Ishikawa (cell line): Measurements from ENCODE around the gene ERICH4.

Source experiments
- CEBPB ChIP-seq: IDR thresholded peaks from 2 replicates; pipeline ENCODE4 v1.6.1; 2012
- CREB1 ChIP-seq: IDR thresholded peaks from 2 replicates; pipeline ENCODE4 v1.6.1; 2012; ENCODE audit warnings: low read depth
- EGR1 ChIP-seq: IDR thresholded peaks from 2 replicates; pipeline ENCODE4 v1.6.1; 2012
- EP300 ChIP-seq: IDR thresholded peaks from 2 replicates; pipeline ENCODE4 v1.6.1; 2012; ENCODE audit warnings: borderline replicate concordance
- FOXM1 ChIP-seq: IDR thresholded peaks from 2 replicates; pipeline ENCODE4 v1.6.1; 2012; ENCODE audit warnings: low read depth, borderline replicate concordance
- MAX ChIP-seq: IDR thresholded peaks from 2 replicates; pipeline ENCODE4 v1.6.1; 2012
- NFIC ChIP-seq: IDR thresholded peaks from 2 replicates; pipeline ENCODE4 v1.6.1; 2012
- RAD21 ChIP-seq: IDR thresholded peaks from 2 replicates; pipeline ENCODE4 v1.6.1; 2012; ENCODE audit warnings: low read depth
- REST ChIP-seq: IDR thresholded peaks from 2 replicates; pipeline ENCODE4 v1.6.1; 2012; ENCODE audit warnings: low read depth, mild to moderate bottlenecking
- TAF1 ChIP-seq: IDR thresholded peaks from 2 replicates; pipeline ENCODE4 v1.6.1; 2012; ENCODE audit warnings: low read depth, mild to moderate bottlenecking
- TCF12 ChIP-seq: IDR thresholded peaks from 2 replicates; pipeline ENCODE4 v1.6.1; 2012; ENCODE audit warnings: low read depth
- TEAD4 ChIP-seq: IDR thresholded peaks from 2 replicates; pipeline ENCODE4 v1.6.1; 2012
- USF1 ChIP-seq: IDR thresholded peaks from 2 replicates; pipeline ENCODE4 v1.6.1; 2012
- YY1 ChIP-seq: IDR thresholded peaks from 2 replicates; pipeline ENCODE4 v1.6.1; 2012; ENCODE audit warnings: low read depth
- ZBTB7A ChIP-seq: IDR thresholded peaks from 2 replicates; pipeline ENCODE4 v1.6.1; 2012; ENCODE audit warnings: low read depth

Gene ERICH4

GRCh38 chr19:41445575-41445974 lies 2.6 kb downstream of the ERICH4 start:
- TF ChIP-seq RAD21 (no peak), ZBTB7A (no peak)

- no peak for TF ChIP-seq TEAD4
- no peak for TF ChIP-seq RAD21
- no peak for TF ChIP-seq FOXM1
- no peak for TF ChIP-seq USF1
- TF ChIP-seq REST = no peak
- TF ChIP-seq EP300 = no peak
- no peak for TF ChIP-seq CREB1
These were observed 4.9 kb downstream of the ERICH4 start for GRCh38 chr19:41447732-41448332.

GRCh38 chr19:41449079-41449864 lies 6.3 kb downstream of the ERICH4 start:
- TF ChIP-seq RAD21 (peak; percentile 85), CREB1 (no peak), USF1 (no peak), CEBPB (no peak), TEAD4 (no peak), NFIC (no peak), ZBTB7A (no peak), TAF1 (no peak), EGR1 (no peak)

- no peak for TF ChIP-seq NFIC
- TF ChIP-seq CEBPB = no peak
- TF ChIP-seq ZBTB7A = no peak
- no peak for TF ChIP-seq FOXM1
- no peak for TF ChIP-seq REST
- no peak for TF ChIP-seq TCF12
- no peak for TF ChIP-seq USF1
- TF ChIP-seq EP300 = no peak
- no peak for TF ChIP-seq YY1
- TF ChIP-seq RAD21 = no peak
- no peak for TF ChIP-seq TAF1
- no peak for TF ChIP-seq MAX
- no peak for TF ChIP-seq TEAD4
- no peak for TF ChIP-seq CREB1
- no peak for TF ChIP-seq EGR1
These were observed 6.9 kb downstream of the ERICH4 start for GRCh38 chr19:41449865-41450178.

- TF ChIP-seq MAX (no peak), CREB1 (no peak), TCF12 (no peak), EGR1 (no peak), NFIC (no peak), TAF1 (no peak), TEAD4 (no peak), EP300 (no peak), YY1 (no peak), CEBPB (no peak), USF1 (no peak), RAD21 (no peak), REST (no peak)
These were observed 9.8 kb downstream of the ERICH4 start for GRCh38 chr19:41452584-41453275.
